Colonic mucosa (tissue), 4 donors: ENCODE data around the gene UMPS. TPM values are rescaled to one million over a fixed set of nuclear protein-coding genes. Genes with fewer than 3 reads are reported as not detected.

ENCODE experiments used
- DNase-seq: peaks from one replicate; pipeline ENCODE4 v3.0.0-alpha.2; 2020
- H3K27ac ChIP-seq: fragments of 200-600 bp; one replicate; pipeline ENCODE4 v1.8.0; 2021
- H3K27me3 ChIP-seq: fragments of 200-600 bp; one replicate; pipeline ENCODE4 v1.8.0; 2021
- H3K36me3 ChIP-seq: fragments of 200-600 bp; one replicate; pipeline ENCODE4 v1.8.0; 2021
- H3K4me1 ChIP-seq: fragments of 200-600 bp; one replicate; pipeline ENCODE4 v1.8.0; 2021; ENCODE audit warnings: mild to moderate bottlenecking
- H3K4me3 ChIP-seq: fragments of 200-600 bp; one replicate; pipeline ENCODE4 v1.8.0; 2021
- H3K9ac ChIP-seq, 2 donors: one replicate each; pipeline ENCODE4 v1.7.0; 2013; ENCODE audit warnings: control low read depth in 2 of 2, low read depth in 2 of 2, low read length in 2 of 2
- H3K9me3 ChIP-seq: fragments of 200-600 bp; one replicate; pipeline ENCODE4 v1.8.0; 2021
- CTCF ChIP-seq: fragments of 200-600 bp; IDR thresholded peaks from one replicate; pipeline ENCODE4 v1.8.0; 2022; ENCODE audit warnings: antibody characterized with exemption, mild to moderate bottlenecking
- intact Hi-C: fragments of 100-400 bp; cut with DNase I; formaldehyde crosslinking; loops from one replicate; pipeline ENCODE4 v1.14.1; 2022
- total RNA-seq, 2 donors: library from RNA; stranded (reverse); fragmentation: NEBNext Ultra II Directional in 1 of 2; extraction: Animal tissue kit (Norgen Biotek cat#: 25700) in 1 of 2; gene quantifications; one replicate each; pipeline ENCODE4 v1.2.1, GENCODE V29; 2021
- donor health status: healthy.
- donor health status: DM: no; HTN: no; CAD: no.
- donor health status: DM: no; HTN: no; CAD: no.

The UMPS gene
- total RNA-seq, 2 donors from 2014 or later: 23.4 to 37.7 TPM

- DNase-seq: no peak
- Histone ChIP-seq H3K27me3 (no peaks in the 10 kb centered on the region), H3K36me3 (no peaks in the 10 kb centered on the region), H3K4me1 (peaks cover 3% of the 10 kb centered on the region), H3K4me3 (no peak overlapping the region), H3K9me3 (no peaks in the 10 kb centered on the region), H3K9ac (no peak overlapping the region), H3K27ac (no peak overlapping the region)
- no peak for TF ChIP-seq CTCF
- intact Hi-C loops: no loop called here
These were observed 47.7 kb downstream of the UMPS start for GRCh38 chr3:124777762-124778470.

GRCh38 chr3:124779116-124779515 is 48.9 kb downstream of the UMPS start:
- Histone ChIP-seq H3K27ac (no peak overlapping the region), H3K9me3 (no peaks in the 10 kb centered on the region), H3K27me3 (no peaks in the 10 kb centered on the region), H3K36me3 (no peaks in the 10 kb centered on the region), H3K4me1 (peaks cover 3% of the 10 kb centered on the region), H3K4me3 (no peak overlapping the region), H3K9ac (no peak overlapping the region)
- no peak for DNase-seq
- no peak for TF ChIP-seq CTCF
- intact Hi-C loops: no loop called here

GRCh38 chr3:124779751-124780191 is 49.5 kb downstream of the UMPS start:
- TF ChIP-seq CTCF: no peak
- Histone ChIP-seq H3K4me3 (no peak overlapping the region), H3K9ac (peak overlapping the region in 1 of 2 donors; percentile 39), H3K27me3 (no peaks in the 10 kb centered on the region), H3K36me3 (no peaks in the 10 kb centered on the region), H3K27ac (no peak overlapping the region), H3K9me3 (no peaks in the 10 kb centered on the region), H3K4me1 (peaks cover 3% of the 10 kb centered on the region)
- no peak for DNase-seq
- intact Hi-C loops: no loop called here

- DNase-seq: no peak
- TF ChIP-seq CTCF: no peak
- Histone ChIP-seq H3K27ac (no peak overlapping the region), H3K9me3 (no peaks in the 10 kb centered on the region), H3K9ac (no peak overlapping the region), H3K4me3 (no peak overlapping the region), H3K36me3 (no peaks in the 10 kb centered on the region), H3K4me1 (peaks cover 3% of the 10 kb centered on the region), H3K27me3 (no peaks in the 10 kb centered on the region)
- intact Hi-C loops: no loop called here
These were observed 50.1 kb downstream of the UMPS start for GRCh38 chr3:124780356-124780755.

- Histone ChIP-seq H3K36me3 (no peaks in the 10 kb centered on the region), H3K27ac (peak overlapping the region; percentile 25), H3K4me1 (peaks cover 3% of the 10 kb centered on the region), H3K9me3 (no peaks in the 10 kb centered on the region), H3K4me3 (no peak overlapping the region), H3K27me3 (no peaks in the 10 kb centered on the region), H3K9ac (peak overlapping the region; percentile 23 to 27)
- peak; percentile 40 for DNase-seq
- no peak for TF ChIP-seq CTCF
- intact Hi-C loops: no loop called here
These were observed 50.7 kb downstream of the UMPS start for GRCh38 chr3:124780761-124781475.
